HG02623 (cell line): ENCODE results near the gene GALNT18.

ENCODE experiments used
- ATAC-seq: cut with Tn5 transposase; IDR thresholded peaks from one replicate; pipeline ENCODE4 v1.9.1; 2021; ENCODE audit warnings: moderate library complexity; ENCODE audit not compliant: unreplicated experiment

GALNT18 gene

DNA sequence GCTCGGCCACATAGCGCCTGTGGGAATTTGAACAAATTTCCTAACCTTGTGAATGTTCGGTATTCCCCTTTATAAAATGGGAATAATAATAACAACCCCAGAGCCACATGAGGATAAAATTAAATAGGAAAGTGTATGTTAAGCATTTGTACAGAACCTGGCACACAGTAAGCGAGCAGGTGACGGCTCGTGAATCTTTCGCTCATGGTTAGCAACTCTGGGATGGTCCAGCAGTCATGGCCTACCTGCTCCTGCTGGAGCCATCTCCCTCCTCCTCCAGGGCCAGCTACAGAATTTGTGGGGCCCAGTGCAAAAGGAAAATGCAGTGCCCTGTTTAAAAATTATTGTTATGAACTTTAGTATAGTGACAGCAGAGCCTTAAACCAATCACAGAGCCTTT lies 180.3 kb downstream of the GALNT18 start:
- ATAC-seq: no peak

DNA sequence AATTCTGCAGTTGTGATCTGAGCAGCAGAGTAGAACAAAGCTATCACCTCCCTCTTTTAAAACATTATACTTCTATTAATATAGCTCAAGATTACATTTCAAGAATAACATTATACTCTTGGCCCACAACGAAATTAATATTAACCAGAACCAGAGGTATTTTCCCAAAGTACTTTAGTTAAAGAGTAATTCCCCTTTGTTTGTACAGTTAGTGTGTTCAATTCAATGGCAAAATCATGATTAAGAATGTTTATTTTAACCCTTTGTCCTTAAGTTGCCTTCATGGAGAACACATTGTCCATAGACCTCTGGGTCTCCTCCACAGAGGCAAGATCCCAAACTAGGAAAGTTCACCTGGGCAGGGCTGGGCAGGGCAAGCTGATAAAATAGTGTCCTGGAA lies 180.7 kb downstream of the GALNT18 start:
- no peak for ATAC-seq

DNA sequence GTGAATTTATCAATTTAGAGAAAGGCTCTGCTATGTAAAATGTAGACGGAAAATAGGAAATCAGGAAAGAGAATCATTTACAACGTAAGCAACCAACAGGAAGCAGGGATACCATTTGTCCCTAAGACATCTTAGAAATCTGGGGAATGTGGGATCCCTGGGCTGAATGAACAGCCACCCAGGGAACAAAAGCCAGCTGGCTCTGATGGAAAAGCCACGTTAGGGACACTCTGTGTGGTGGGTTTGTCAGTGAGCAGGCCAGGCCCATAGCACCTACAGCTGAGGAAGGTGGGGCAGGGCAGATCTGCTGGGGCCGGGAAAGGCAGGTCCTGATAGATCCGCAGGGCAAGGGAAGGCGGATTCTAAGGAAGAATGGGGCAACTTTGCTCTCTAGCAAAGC lies 181.7 kb downstream of the GALNT18 start:
- ATAC-seq: no peak

DNA sequence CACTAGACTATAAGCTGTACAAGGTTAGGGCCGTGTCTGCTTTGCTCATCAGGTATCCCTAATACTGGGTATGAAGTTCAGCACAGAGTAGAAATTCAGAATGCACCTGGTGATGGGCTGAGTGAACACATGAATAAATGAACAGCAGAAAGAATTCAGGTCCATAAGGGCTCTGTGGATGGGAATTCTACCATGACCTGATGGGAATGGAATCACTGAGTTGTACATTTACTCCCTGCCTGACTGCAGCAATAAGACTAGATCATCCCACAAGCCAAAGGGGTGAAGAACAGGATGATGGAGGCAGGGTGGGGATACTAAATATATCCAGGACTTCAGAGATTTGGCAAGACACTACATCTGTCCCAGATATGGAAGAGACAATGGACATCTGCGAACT lies 182.2 kb downstream of the GALNT18 start:
- ATAC-seq: no peak

DNA sequence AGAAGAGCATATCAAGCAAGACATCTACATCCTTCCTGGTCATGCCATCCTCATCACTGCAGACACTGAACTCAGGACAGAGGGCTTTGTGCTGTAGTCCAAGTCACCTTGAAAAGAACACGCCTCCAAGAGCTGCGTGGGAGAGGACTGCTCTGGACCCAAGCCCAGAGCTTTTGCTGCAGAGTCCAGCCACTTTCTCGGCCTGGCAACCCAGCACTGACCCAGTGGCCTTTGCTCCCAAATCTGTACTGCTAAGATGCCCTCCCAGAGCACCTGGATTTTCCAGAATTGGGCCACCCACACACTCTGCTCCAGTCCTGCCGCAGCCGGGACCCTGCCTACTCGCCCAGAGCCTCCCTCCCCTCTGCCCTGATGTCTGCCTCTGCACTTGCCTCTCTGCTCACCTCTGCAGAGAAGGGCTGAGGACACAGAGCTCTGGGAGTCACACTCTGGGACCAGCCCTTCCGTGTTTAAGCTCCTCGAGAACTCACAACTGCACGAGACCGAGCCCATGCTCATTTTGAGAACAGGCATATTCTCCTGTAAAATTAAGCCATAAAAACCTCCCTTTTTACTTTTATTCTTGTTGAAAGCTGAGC lies 185.0 kb downstream of the GALNT18 start:
- ATAC-seq: no peak

DNA sequence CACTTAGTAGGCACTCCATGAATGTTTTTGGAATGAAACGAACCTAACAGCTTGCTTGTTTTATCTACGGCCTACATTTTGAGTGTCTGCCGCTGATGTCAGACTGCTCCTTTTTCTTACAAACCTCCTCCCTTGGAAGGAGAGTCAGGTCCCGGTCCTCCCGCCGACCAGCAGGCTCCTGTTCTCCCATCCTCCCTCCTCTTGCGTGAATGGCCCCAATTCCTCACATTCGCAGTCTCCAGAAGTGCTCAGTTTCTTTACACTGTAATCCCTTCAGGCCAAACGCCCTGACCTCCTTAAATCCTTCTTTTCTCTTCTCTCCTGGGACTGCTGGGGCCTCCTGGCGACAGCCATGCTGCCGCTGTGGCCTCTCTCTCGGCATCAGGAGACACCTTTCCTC lies 186.2 kb downstream of the GALNT18 start:
- ATAC-seq: no peak

DNA sequence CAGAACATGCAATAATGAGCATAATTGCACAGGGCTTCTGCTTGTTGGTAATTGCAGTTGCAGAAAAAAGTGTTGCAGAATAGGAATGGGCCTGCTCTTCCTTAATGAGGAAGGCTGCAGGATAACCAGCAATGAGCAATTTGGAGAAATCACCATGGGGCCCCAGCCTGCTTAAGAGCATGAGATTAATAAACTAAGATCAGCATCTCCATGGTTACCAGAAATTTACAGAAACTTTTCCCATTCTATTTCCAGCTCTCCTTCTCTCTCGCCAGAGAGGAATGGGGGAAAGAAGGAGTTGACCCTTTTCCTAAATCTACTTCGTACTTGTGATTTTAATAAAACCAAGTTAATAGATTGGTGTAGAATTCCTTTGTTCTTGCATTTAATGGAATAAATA lies 187.8 kb downstream of the GALNT18 start:
- ATAC-seq: no peak

DNA sequence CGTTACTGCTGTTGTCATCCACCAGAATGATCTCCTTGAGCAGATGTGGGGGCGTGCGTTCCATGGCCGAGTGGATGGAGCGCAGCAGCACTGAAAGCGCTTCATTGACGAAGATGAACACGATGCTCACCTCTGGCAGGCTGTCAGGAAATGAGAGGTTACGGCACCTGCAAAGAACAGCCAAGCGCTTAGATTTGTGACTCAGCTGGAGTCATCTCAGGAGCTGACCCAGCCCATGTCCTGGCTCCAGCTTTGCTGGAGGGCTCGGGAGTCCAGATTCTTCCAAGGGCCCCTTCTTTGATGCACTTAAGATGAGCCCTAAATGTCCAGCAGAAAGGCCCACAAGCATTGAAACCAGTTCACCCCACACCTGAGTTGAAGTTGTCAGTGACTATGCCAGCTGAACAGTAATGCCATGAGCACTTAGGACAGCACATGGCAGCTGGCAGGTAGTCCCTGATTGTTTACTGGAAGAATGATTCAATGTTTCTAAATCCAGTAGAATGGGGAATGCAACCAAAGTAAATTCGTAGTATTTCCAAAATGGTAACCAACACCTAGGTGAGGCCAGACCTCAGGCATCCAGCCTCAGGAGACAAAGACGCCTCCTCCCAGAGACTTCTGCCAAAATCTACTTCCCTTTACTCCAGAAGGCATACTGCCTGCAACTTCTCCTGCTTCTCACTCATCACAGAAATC lies 189.0 kb downstream of the GALNT18 start:
- ATAC-seq: no peak

DNA sequence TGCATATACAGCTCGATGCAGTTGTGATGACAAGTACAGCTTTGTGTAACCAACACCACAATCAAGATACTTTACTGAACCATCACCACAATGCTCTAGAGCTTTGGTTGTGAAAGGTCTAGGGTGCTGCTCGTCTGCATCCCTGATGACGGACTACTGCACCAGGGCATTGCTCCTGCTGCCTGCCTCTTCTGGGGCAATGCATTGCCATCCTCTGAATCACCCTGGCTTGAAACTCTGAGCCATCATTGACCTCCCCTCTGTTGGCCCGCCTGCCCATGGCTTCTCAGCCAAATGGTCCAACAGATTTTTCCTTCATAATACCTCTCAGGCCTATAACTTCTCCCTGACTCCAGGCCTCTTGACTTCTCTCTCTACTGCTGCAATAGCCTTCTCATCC lies 191.4 kb downstream of the GALNT18 start:
- ATAC-seq: no peak

DNA sequence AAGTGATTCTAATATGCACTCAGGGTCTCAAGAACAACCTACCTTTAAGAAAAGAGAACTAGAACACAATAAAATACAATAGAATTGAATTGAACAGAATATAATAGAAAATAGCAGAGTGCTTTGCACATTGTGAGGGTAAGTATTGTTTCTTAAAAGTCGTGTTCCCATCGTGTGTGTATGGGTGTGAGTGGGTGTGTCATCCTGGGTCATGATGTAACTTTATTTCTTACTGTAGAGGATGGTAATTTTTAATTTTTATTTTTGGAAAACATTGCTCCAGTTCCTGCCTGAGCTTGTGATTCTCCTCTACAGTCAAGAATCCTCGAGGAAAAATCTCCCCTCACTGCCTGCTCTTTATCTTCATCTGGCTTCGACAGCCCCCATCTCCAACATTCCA lies 193.1 kb downstream of the GALNT18 start:
- ATAC-seq: no peak

DNA sequence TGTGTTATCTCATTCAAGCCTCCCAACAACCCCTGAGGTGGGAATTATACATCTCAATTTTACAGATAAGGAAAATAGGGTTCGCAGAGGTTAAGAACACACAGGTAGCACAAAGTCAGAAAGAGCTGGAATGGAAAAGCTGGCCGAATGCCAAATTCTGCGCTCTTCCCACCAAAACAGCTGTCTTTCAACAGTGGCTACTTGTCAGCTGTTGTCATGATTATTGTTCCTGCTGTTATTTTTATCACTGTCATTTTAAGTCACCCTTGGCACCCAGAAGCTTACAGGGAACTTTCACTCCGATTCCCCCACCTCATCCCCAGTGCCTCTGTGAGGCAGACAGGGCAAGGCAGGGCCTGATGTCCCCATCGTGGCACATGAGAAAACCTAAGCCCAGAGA lies 194.3 kb downstream of the GALNT18 start:
- ATAC-seq: no peak

DNA sequence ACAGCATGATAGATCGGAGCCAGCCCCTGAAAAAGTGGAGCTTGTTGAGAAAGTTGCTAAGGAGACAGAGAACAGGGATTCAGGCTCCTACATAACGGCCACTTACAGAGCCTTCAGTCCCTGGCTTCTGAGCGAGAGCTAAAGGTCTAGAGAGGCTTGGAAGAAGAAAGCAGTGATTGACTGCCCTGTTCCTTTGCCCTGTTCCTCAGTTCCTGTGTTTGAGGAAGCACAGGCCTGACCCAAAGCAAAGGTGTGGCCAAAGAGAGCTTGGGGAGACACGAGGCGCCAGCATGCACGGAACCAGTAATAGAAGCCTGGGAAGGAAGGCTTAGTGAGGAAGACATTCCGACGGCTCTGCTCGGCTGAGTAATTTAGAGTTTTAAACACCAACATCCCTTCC lies 194.7 kb downstream of the GALNT18 start:
- ATAC-seq: no peak

DNA sequence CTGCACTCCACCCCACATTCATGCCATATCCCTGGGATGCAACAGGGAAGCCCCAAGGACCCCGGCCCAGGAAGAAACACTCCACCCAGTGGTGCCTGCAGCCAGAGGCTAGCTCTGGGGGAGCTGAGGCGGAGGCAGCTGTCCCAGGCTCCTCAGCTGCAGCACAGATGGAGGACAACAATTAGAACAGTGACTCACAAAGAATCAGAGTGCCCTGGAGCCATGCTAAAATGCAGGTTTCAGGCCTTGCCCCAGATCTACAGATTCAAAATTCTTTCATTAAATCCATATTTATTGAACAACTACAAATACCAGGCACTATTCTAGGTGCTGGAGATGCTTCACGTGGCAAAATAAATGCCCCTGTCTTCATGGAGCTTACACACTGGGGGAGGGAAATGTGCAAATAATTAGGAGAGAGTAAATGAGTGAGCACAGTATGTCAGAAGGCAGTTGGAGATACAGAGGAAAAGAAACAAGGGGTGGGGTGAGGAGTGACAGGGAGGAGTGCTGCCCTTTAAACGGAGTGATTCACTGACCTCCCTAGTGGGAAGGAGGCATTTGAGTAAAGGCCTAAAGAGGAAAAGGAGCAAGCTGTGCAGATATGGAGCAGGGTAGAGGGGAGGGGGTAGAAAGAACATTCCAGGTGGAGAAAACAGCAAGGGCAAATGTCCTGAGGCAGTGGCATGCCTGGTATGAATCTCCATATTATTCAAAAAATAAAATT lies 195.4 kb downstream of the GALNT18 start:
- no peak for ATAC-seq

DNA sequence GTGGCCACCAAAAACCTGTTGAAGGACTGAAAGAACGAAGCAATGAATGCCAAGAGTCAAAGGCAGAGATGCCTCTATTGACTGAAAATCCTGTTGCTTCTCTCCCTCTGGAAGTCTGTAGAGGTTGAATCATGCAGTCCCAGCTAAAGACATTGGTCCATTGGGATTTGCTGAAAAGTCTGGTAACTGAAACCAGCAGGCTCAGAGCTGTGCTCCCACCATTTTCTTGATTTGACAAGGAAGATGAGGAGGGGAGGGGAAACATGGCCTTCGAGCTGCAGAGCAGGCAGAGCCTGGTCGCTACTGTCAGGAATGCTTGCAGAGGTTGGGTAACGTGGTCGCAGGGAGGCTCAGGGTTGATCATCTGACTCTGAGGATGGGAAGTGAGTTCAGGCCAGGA lies 196.0 kb downstream of the GALNT18 start:
- no peak for ATAC-seq

DNA sequence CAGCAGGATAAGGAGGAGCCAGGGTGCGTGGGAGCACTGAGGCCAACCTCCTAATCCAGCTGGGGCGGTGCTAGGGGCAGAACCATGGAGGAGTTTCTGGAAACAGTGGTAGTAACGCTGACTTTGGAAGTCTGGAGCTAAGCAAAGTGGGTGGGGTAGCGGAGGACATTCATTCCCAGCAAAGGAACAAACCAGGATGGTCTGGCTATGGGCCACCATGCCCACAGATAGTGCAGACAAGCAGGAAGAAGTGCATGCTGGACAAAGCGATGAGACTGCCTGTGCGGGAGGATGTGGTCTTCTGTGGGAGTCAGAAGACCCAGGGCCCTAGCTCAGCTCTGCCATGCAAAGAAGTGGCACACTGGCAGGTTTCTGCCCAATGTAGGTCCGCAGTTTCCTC lies 197.1 kb downstream of the GALNT18 start:
- no peak for ATAC-seq

DNA sequence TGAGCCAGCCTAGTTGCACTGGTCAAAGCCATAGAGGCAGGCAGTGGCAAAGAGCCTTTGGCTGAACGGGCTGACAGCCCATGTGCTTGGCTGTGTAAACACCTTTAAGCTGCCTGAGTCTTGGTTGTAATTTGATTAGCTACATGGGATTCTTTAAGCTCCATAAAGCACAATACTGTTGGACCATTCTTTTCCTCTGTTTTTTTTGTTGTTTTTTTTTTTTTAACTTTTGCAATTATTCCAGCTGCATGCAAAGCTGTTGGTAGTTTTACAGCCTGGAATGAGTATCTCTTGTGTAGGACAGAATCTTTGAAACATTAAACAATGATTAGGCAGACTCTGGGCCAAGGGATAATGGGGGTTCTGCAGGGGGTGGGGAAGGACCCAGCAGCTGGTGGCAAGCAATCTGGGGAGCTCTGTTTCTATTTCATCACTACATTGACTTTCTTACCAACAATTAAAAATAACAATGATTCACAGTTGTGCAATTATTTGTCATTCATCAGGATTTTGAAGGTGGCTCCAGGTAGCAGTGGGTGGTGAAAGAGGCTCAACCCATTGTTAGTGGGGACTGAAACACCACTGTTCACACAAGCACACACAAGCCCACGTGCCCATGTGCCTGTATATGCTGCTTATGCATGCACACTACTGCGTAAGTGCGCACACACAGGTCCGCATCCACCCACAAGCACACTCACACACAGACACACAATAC lies 199.2 kb downstream of the GALNT18 start:
- ATAC-seq: no peak

DNA sequence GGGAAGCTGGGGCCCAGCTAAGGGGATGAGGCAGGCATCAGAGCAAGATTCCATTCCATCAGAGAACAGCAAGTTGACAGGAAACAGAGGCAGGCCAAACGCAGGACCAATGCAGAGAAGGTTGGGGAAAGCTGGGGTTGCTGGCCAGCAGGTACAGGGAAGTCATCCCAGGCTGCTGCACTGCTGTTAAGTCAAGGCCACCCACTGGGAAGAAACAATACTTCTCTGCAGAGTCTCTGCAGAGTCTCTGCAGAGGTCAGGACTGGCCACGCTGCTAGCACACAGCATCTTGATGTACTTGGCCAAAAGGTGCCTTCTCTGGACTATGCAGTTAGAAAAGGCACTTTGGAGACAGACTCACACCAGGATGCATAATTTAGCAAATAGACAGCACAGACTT lies 200.3 kb downstream of the GALNT18 start:
- ATAC-seq: no peak

DNA sequence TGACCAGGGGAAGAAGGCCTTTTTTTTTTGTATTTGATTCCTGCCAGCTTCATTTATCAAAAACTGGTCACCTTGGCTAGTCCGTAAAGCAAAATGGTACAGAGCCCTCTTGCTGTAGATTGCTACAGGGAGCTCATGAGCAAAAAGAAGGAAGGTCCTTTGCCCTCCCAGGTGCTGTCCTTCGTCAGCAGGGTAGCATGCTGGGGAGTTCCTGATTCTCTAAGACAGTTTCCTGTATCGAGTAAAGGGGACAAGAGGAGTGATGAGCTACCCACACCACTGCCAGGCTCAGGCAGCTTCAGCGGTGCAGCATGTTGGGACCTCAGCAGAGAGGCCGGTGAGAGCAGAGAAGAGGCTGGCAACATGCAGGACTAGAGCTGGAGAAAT lies 200.9 kb downstream of the GALNT18 start:
- no peak for ATAC-seq

DNA sequence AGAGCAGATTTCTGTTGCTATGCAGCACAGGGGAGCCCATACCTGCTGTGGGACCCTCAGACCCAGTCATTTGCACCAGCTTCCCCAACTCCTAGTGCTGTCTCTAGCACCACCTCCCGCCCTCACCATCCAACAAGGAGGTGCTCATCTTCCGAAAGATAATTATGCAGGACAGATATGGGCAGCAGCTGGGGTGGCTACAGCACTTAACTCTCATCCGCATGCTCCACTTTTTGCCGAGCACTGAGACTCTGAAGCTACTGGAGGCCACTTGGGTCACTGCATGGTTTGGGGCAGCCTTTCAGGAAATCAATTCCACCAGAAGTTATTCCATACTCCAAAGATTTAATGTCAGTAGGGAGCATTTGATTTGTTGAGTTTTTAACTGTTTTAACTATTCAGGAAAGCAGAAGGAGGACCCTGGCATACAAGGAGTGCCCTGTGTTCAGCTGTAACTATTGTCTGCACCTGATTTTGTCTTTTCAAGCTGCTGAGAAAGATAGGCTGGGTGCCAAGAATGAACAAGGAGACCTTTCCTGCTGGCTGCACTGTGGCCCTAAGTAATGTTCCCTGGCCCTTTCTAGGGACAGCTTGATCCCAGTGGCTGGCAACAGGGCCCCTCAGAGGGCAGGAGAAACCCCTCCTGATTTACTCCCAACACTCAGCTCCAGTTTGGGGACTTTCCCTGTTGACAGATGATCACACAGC lies 201.5 kb downstream of the GALNT18 start:
- ATAC-seq: no peak

DNA sequence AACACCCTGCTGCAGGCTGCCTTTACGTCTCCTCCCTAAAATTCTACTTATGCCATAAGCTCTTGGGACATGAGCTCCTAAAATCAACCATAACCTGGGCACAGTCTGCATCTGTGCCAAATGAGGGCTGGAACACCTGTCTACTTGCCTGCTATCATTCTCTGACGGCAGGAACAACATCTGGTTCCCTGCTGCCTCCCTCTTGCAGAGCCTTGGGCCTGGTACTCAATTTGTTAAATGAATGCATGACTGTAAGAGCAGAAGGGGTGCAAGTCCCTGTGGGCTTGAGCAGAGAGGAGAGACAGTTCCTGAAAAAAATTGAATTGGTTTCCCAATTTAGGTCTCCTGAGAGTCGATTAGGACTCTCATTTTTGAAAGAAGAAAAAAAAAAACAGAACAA lies 202.1 kb downstream of the GALNT18 start:
- no peak for ATAC-seq

DNA sequence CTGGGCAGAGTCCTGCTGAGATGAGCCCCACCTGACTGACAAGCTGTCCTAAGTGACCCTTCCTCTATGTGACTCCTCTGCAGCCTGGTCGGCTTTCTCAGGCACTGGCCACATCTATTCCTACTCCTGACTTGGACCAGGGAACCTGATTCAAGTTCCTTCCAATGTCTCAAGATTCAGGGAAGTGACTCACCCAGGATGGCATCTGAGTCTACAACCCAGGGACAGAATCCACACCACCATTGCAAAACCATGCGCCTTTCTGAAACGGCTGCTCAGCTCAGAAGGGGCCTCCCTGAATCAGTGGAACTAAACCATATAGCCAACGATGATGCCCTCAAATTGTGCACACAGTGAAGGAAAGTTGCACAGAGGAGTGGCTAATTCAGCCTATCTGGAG lies 204.9 kb downstream of the GALNT18 start:
- no peak for ATAC-seq
